CD4-positive, alpha-beta T cell (primary cell): ENCODE measurements around the gene IFT57. TPM values are rescaled to one million over a fixed set of nuclear protein-coding genes. Genes with fewer than 3 reads are reported as not detected.

Experiments used
- ATAC-seq: fragments of 200-7000 bp; cut with Tn5 transposase; one replicate; pipeline ENCODE4 v1.10.0; 2022; ENCODE audit warnings: mild to moderate bottlenecking; ENCODE audit not compliant: poor library complexity
- CTCF ChIA-PET: fragments of 350-600 bp; sonication (Branson Sonifier 250); formaldehyde crosslinking; loops from one replicate; lab custom pipeline; 2021; ENCODE audit warnings: antibody characterized with exemption, inconsistent platforms; lab: Charles Lee
- POLR2A ChIA-PET: fragments of 350-600 bp; sonication (Branson Sonifier 250); formaldehyde crosslinking; loops from one replicate; lab custom pipeline; 2021; ENCODE audit warnings: antibody characterized with exemption, inconsistent platforms; lab: Charles Lee
- DNase-seq, 14 experiments: peaks; one replicate each; pipeline ENCODE4 v3.0.0-alpha.2; 2013 to 2020; ENCODE audit warnings: mixed read lengths in 2 of 14
- H3K27ac ChIP-seq, 2 donors: one replicate each; pipeline versions ENCODE4 v1.5.1 to v1.7.0; 2013; ENCODE audit warnings: low read length in 2 of 2, low read depth in 1 of 2, mild to moderate bottlenecking in 1 of 2
- H3K27me3 ChIP-seq, 2 experiments: 1 replicate in 1 of 2; 2 replicates in 1 of 2; pipeline versions ENCODE4 v1.6.1 to v1.7.0; 2013; ENCODE audit warnings: low read length in 2 of 2, control low read depth in 1 of 2, mild to moderate bottlenecking in 1 of 2, moderate library complexity in 1 of 2; ENCODE audit not compliant: insufficient read depth in 2 of 2, control insufficient read depth in 1 of 2
- H3K36me3 ChIP-seq: one replicate; pipeline ENCODE4 v1.6.1; 2013; ENCODE audit warnings: low read length, control low read depth; ENCODE audit not compliant: insufficient read depth
- H3K4me1 ChIP-seq: one replicate; pipeline ENCODE4 v1.6.1; 2013; ENCODE audit warnings: low read length, control low read depth; ENCODE audit not compliant: insufficient read depth
- H3K4me3 ChIP-seq: one replicate; pipeline ENCODE4 v1.5.1; 2013; ENCODE audit warnings: mild to moderate bottlenecking, low read length, moderate library complexity
- H3K9me3 ChIP-seq, 2 experiments: 1 replicate in 1 of 2; 2 replicates in 1 of 2; pipeline versions ENCODE4 v1.6.1 to v1.7.0; 2013; ENCODE audit warnings: low read length in 2 of 2, mild to moderate bottlenecking in 2 of 2, control low read depth in 1 of 2, moderate library complexity in 1 of 2; ENCODE audit not compliant: control insufficient read depth in 1 of 2, insufficient read depth in 1 of 2
- H3K27ac Mint-ChIP-seq: one replicate; pipeline ENCODE4 v1.8.0; 2020; ENCODE audit warnings: mixed read lengths
- H3K27me3 Mint-ChIP-seq: one replicate; pipeline ENCODE4 v1.8.0; 2021; ENCODE audit warnings: mixed read lengths
- H3K36me3 Mint-ChIP-seq: one replicate; pipeline ENCODE4 v1.8.0; 2021; ENCODE audit warnings: low read depth, mixed read lengths
- H3K4me1 Mint-ChIP-seq: one replicate; pipeline ENCODE4 v1.8.0; 2021; ENCODE audit warnings: low read depth, mixed read lengths
- H3K4me3 Mint-ChIP-seq: one replicate; pipeline ENCODE4 v1.8.0; 2020; ENCODE audit warnings: mild to moderate bottlenecking, mixed read lengths
- H3K9me3 Mint-ChIP-seq: one replicate; pipeline ENCODE4 v1.8.0; 2020; ENCODE audit warnings: mixed read lengths
- intact Hi-C, 2 experiments: fragments of 100-400 bp; cut with DNase I in 1 of 2; cut with micrococcal nuclease in 1 of 2; formaldehyde crosslinking; loops; one replicate each; pipeline versions ENCODE4 v1.15.1 to v1.9.0; 2023 to 2025; cut with DNase I, micrococcal nuclease
- total RNA-seq, 174 experiments: library from RNA in 2 of 174; stranded (reverse) in 2 of 174; gene quantifications; one replicate each; pipeline ENCODE4 v1.2.3 and lab custom pipeline; 2021 to 2026
- TF ChIP-seq, protein P1 (sequence below): fragments of 200-600 bp; IDR thresholded peaks from one replicate; pipeline ENCODE4 v1.8.0; 2022; ENCODE audit warnings: antibody characterized with exemption, mild to moderate bottlenecking

IFT57 gene
- total RNA-seq, 2 experiments from 2014 or later = 56.6 to 58.6 TPM

DNA sequence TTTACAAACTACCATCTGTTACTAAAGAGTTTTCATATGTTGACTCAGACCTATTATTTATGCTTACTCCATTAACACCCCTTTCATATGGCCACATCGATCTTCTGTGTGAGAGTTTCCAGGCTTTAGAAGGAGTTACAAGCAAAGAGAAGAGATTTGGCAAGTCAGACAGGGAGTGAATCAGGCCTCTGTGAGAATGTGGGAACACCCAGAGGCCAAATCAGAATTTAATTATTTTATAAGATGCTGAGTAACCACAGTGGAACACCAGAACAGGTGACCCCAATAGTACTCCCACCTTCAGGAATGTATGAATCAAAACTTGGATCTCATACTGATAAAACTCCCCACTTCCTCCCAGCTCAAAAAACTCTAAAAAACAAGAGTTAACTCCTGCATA, 42.0 kb downstream of the IFT57 start:
- Mint-ChIP-seq H3K4me3 (no peak overlapping the region), H3K27ac (no peak overlapping the region), H3K4me1 (peaks cover 44% of the 10 kb centered on the region), H3K27me3 (no peaks in the 10 kb centered on the region), H3K9me3 (no peaks in the 10 kb centered on the region), H3K36me3 (peaks cover 21% of the 10 kb centered on the region)
- Histone ChIP-seq H3K4me3 (no peak overlapping the region), H3K36me3 (no peaks in the 10 kb centered on the region), H3K4me1 (no peaks in the 10 kb centered on the region), H3K27ac (no peak overlapping the region), H3K9me3 (peaks cover 0 to 3% of the 10 kb centered on the region in 2 experiments), H3K27me3 (no peaks in the 10 kb centered on the region)
- intact Hi-C loops = no loop called here
- no peak for ATAC-seq
- DNase-seq = no peak
- CTCF ChIA-PET = interaction anchor here (2.2 kb wide), 1 partner anchor 10 kb away, joined by 7 read pairs; no protein-coding TSS in a partner anchor
- POLR2A ChIA-PET = no interaction called here
- TF ChIP-seq, protein P1, sequence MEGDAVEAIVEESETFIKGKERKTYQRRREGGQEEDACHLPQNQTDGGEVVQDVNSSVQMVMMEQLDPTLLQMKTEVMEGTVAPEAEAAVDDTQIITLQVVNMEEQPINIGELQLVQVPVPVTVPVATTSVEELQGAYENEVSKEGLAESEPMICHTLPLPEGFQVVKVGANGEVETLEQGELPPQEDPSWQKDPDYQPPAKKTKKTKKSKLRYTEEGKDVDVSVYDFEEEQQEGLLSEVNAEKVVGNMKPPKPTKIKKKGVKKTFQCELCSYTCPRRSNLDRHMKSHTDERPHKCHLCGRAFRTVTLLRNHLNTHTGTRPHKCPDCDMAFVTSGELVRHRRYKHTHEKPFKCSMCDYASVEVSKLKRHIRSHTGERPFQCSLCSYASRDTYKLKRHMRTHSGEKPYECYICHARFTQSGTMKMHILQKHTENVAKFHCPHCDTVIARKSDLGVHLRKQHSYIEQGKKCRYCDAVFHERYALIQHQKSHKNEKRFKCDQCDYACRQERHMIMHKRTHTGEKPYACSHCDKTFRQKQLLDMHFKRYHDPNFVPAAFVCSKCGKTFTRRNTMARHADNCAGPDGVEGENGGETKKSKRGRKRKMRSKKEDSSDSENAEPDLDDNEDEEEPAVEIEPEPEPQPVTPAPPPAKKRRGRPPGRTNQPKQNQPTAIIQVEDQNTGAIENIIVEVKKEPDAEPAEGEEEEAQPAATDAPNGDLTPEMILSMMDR = no peak

GRCh38 chr3:108178676-108179075, 43.5 kb downstream of the IFT57 start:
- no peak overlapping the region for H3K4me3 Mint-ChIP-seq
- Histone ChIP-seq H3K9me3 (no peaks in the 10 kb centered on the region), H3K27ac (no peak overlapping the region), H3K27me3 (no peaks in the 10 kb centered on the region), H3K4me1 (no peaks in the 10 kb centered on the region), H3K36me3 (no peaks in the 10 kb centered on the region), H3K4me3 (no peak overlapping the region)
- no peaks in the 10 kb centered on the region for H3K27me3 Mint-ChIP-seq
- intact Hi-C loops = loop anchor here in 1 of 2 experiments (10.0 kb wide), 1 partner anchor 46 kb away; the partner anchor contains the start of gene IFT57
- DNase-seq = no peak
- CTCF ChIA-PET = interaction anchor here (1.5 to 2.2 kb wide), 2 partner anchors 8 to 9 kb away, joined by 3 to 7 read pairs; no protein-coding TSS in a partner anchor
- peaks cover 13% of the 10 kb centered on the region for H3K36me3 Mint-ChIP-seq
- POLR2A ChIA-PET = interaction anchor here (0.8 to 1.3 kb wide), 2 partner anchors 52 to 54 kb away, joined by 3 read pairs; no protein-coding TSS in a partner anchor
- ATAC-seq = no peak
- H3K9me3 Mint-ChIP-seq = no peaks in the 10 kb centered on the region
- peaks cover 48% of the 10 kb centered on the region for H3K4me1 Mint-ChIP-seq
- no peak overlapping the region for H3K27ac Mint-ChIP-seq
- TF ChIP-seq, protein P1 = no peak

GRCh38 chr3:108177536-108177935, 44.7 kb downstream of the IFT57 start:
- H3K27me3 ChIP-seq = no peaks in the 10 kb centered on the region
- POLR2A ChIA-PET = no interaction called here
- H3K9me3 ChIP-seq = no peaks in the 10 kb centered on the region
- peaks cover 13% of the 10 kb centered on the region for H3K36me3 Mint-ChIP-seq
- H3K4me3 Mint-ChIP-seq = no peak overlapping the region
- DNase-seq (no peak), ATAC-seq (no peak)
- H3K4me1 ChIP-seq = no peaks in the 10 kb centered on the region
- H3K4me1 Mint-ChIP-seq = peaks cover 49% of the 10 kb centered on the region
- no peak overlapping the region for H3K27ac ChIP-seq
- no peaks in the 10 kb centered on the region for H3K36me3 ChIP-seq
- intact Hi-C loops = loop anchor here in 1 of 2 experiments (10.0 kb wide), 1 partner anchor 47 kb away; the partner anchor contains the start of gene IFT57
- H3K27ac Mint-ChIP-seq = no peak overlapping the region
- CTCF ChIA-PET = interaction anchor here (1.5 kb wide), 1 partner anchor 10 kb away, joined by 3 read pairs; no protein-coding TSS in a partner anchor
- TF ChIP-seq, protein P1 = no peak
- H3K4me3 ChIP-seq = no peak overlapping the region
- no peaks in the 10 kb centered on the region for H3K9me3 Mint-ChIP-seq
- H3K27me3 Mint-ChIP-seq = no peaks in the 10 kb centered on the region
